Measurements from ENCODE around the gene GUCA1A. TPM values are rescaled to one million over a fixed set of nuclear protein-coding genes. Genes with fewer than 3 reads are reported as not detected.

The GUCA1A gene
- total and polyA plus RNA-seq, 4 donors: 0.02 to 0.04 TPM; not detected in 2

GRCh38 chr6:42135722-42136121, 37.4 kb upstream of the GUCA1A start:
- H3K27ac ChIP-seq (ENCODE audit: low read depth in 1 of 2, low read length in 1 of 2): no peak overlapping the region
- 94 to 98% methylated on average over 2 of the region's 2 CpGs for WGBS, 2 donors

GRCh38 chr6:42136508-42137193, 36.5 kb upstream of the GUCA1A start:
- WGBS, 2 donors: 25 to 54% methylated on average over 14 of the region's 14 CpGs
- peak; percentile 34 for ATAC-seq (ENCODE audit: insufficient read depth, low FRiP score)
- H3K27me3 ChIP-seq (ENCODE audit: control insufficient read depth in 3 of 3, insufficient read depth in 3 of 3, low read length in 2 of 3): peaks cover 0 to 2% (median 0%) of the 10 kb centered on the region in 3 donors
- no peaks in the 10 kb centered on the region for H3K36me3 ChIP-seq (ENCODE audit: control insufficient read depth in 4 of 4, insufficient read depth in 4 of 4, low read length in 4 of 4)
- H3K9me3 ChIP-seq (ENCODE audit: control insufficient read depth in 4 of 4, insufficient read depth in 3 of 4, low read length in 3 of 4): peaks cover 0 to 2% (median 0%) of the 10 kb centered on the region in 4 donors
- H3K4me1 ChIP-seq (ENCODE audit: control insufficient read depth in 5 of 5, insufficient read depth in 5 of 5, low read length in 5 of 5): peaks cover 0 to 10% (median 5%) of the 10 kb centered on the region in 5 donors
- H3K9ac ChIP-seq (ENCODE audit: insufficient read depth in 1 of 2, low read length in 2 of 2): no peak overlapping the region
- no peak overlapping the region for H3K4me3 ChIP-seq
- H3K27ac ChIP-seq (ENCODE audit: low read depth in 1 of 2, low read length in 1 of 2): peak overlapping the region in 1 of 2 donors; percentile 86
- DNase-seq: peak in 2 of 3 donors; percentile 14 to 23
- TF ChIP-seq CTCF (IDR thresholded peaks at IDR 0.05; ENCODE audit: control extremely low read depth, extremely low read depth): no peak

More at GRCh38 chr6:42135722-42136121, 37.4 kb upstream of the GUCA1A start:
- DNase-seq (no peak), ATAC-seq (ENCODE audit: insufficient read depth, low FRiP score) (no peak)
- peaks cover 0 to 5% (median under 1%) of the 10 kb centered on the region in 5 donors for H3K4me1 ChIP-seq (ENCODE audit: control insufficient read depth in 5 of 5, insufficient read depth in 5 of 5, low read length in 5 of 5)
- H3K4me3 ChIP-seq: no peak overlapping the region
- no peaks in the 10 kb centered on the region for H3K9me3 ChIP-seq (ENCODE audit: control insufficient read depth in 4 of 4, insufficient read depth in 3 of 4, low read length in 3 of 4)
- no peak overlapping the region for H3K9ac ChIP-seq (ENCODE audit: insufficient read depth in 1 of 2, low read length in 2 of 2)
- no peaks in the 10 kb centered on the region for H3K36me3 ChIP-seq (ENCODE audit: control insufficient read depth in 4 of 4, insufficient read depth in 4 of 4, low read length in 4 of 4)
- no peaks in the 10 kb centered on the region for H3K27me3 ChIP-seq (ENCODE audit: control insufficient read depth in 3 of 3, insufficient read depth in 3 of 3, low read length in 2 of 3)
- TF ChIP-seq CTCF (IDR thresholded peaks at IDR 0.05; ENCODE audit: control extremely low read depth, extremely low read depth): no peak

- DNase-seq (no peak), ATAC-seq (ENCODE audit: insufficient read depth, low FRiP score) (no peak)
- H3K27me3 ChIP-seq (ENCODE audit: control insufficient read depth in 3 of 3, insufficient read depth in 3 of 3, low read length in 2 of 3): peaks cover 0 to 2% (median 0%) of the 10 kb centered on the region in 3 donors
- no peak overlapping the region for H3K9ac ChIP-seq (ENCODE audit: insufficient read depth in 1 of 2, low read length in 2 of 2)
- no peaks in the 10 kb centered on the region for H3K36me3 ChIP-seq (ENCODE audit: control insufficient read depth in 4 of 4, insufficient read depth in 4 of 4, low read length in 4 of 4)
- 67 to 85% methylated on average over 7 of the region's 7 CpGs for WGBS, 2 donors
- H3K4me1 ChIP-seq (ENCODE audit: control insufficient read depth in 5 of 5, insufficient read depth in 5 of 5, low read length in 5 of 5): peaks cover 0 to 16% (median 9%) of the 10 kb centered on the region in 5 donors
- H3K9me3 ChIP-seq (ENCODE audit: control insufficient read depth in 4 of 4, insufficient read depth in 3 of 4, low read length in 3 of 4): peaks cover 0 to 2% (median 0%) of the 10 kb centered on the region in 4 donors
- TF ChIP-seq CTCF (IDR thresholded peaks at IDR 0.05; ENCODE audit: control extremely low read depth, extremely low read depth): no peak
- H3K4me3 ChIP-seq: no peak overlapping the region
- peak overlapping the region in 1 of 2 donors; percentile 37 for H3K27ac ChIP-seq (ENCODE audit: low read depth in 1 of 2, low read length in 1 of 2)
These were observed 35.9 kb upstream of the GUCA1A start for GRCh38 chr6:42137194-42137753.

All from lung (tissue), 12 donors.